DOHH2 (cell line): ENCODE results near the gene AP3B1.

ENCODE experiments used
- EZH2phosphoT487 ChIP-seq: fragments of 200-600 bp; sonication (generic); IDR thresholded peaks from 2 replicates; pipeline ENCODE4 v1.6.1; 2017; ENCODE audit warnings: borderline replicate concordance, mild to moderate bottlenecking, antibody characterized with exemption, low read length, moderate library complexity, mixed read lengths
- TF ChIP-seq, protein P1 (sequence below): fragments of 200-600 bp; sonication (generic); IDR thresholded peaks from one replicate; pipeline ENCODE4 v1.5.1; 2014; ENCODE audit warnings: antibody characterized with exemption, mild to moderate bottlenecking, low read depth, low read length; ENCODE audit not compliant: poor library complexity, severe bottlenecking

DNA sequence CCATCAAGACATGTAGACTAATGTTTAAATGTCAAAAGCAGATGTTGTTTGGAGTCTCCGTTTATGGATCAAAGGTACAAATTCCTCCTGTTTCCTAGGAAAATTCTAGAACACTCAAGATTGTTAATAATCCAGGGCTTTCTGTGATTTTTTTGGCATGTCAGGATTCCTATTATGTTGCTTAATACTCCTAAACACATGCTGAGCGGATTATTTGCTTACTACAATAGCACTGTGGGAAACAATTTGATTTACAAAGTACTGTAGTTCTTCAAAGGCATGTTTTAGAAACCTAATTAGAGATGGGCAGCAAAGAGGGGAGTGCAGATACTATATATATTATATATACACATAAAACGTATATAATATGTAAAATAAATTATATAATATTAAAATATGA lies 46.9 kb upstream of the AP3B1 start:
- TF ChIP-seq, protein P1, sequence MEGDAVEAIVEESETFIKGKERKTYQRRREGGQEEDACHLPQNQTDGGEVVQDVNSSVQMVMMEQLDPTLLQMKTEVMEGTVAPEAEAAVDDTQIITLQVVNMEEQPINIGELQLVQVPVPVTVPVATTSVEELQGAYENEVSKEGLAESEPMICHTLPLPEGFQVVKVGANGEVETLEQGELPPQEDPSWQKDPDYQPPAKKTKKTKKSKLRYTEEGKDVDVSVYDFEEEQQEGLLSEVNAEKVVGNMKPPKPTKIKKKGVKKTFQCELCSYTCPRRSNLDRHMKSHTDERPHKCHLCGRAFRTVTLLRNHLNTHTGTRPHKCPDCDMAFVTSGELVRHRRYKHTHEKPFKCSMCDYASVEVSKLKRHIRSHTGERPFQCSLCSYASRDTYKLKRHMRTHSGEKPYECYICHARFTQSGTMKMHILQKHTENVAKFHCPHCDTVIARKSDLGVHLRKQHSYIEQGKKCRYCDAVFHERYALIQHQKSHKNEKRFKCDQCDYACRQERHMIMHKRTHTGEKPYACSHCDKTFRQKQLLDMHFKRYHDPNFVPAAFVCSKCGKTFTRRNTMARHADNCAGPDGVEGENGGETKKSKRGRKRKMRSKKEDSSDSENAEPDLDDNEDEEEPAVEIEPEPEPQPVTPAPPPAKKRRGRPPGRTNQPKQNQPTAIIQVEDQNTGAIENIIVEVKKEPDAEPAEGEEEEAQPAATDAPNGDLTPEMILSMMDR = no peak
- TF ChIP-seq EZH2phosphoT487 = no peak
